HG03097 (cell line): ENCODE data around the gene TBC1D26.
"Not testable (repeated sequence)": the region's sequence is repeated elsewhere in the genome, so short reads cannot be mapped to it uniquely, and the experiment has no call there.

Source experiments
- ATAC-seq: cut with Tn5 transposase; IDR thresholded peaks from one replicate; pipeline ENCODE4 v1.9.1; 2021; ENCODE audit not compliant: unreplicated experiment, low FRiP score

Gene TBC1D26

DNA sequence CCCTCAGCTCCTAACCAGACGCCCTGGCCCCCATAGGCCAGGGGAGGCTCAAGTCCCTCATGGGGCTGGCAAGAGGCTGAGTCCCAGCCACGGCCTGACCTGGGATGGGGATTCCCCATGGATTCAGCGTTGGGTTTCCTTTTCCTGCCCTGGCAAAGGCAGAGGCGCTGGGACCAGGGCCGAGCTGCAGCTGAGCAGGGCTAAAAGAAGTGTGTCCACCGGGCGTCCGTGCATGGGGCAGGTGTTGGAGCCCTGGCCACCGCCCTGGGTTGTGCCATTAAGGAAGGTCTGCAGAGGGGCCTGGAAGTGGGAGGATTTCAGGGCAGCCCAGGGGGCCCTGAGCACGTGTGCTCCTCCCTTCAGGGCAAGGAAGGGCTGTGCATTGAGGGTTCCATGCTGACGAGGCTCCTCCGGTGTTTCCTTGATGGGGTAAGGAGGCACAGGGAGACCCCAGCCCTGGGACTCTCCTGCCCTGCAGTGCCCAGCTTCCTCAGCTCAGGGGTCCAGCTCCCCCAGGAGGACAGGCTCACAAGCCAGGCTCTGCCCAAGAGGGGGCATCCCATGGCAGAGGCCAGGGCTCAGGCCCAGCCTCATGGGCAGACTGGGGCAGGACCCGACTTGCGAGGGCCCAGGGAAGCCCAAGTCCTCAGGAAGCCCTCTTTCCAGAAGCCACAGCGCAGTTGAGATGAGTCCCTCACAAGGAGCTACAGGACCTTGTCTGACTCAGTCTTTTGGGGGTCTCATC, 10.1 kb downstream of the TBC1D26 start:
- ATAC-seq = no peak

DNA sequence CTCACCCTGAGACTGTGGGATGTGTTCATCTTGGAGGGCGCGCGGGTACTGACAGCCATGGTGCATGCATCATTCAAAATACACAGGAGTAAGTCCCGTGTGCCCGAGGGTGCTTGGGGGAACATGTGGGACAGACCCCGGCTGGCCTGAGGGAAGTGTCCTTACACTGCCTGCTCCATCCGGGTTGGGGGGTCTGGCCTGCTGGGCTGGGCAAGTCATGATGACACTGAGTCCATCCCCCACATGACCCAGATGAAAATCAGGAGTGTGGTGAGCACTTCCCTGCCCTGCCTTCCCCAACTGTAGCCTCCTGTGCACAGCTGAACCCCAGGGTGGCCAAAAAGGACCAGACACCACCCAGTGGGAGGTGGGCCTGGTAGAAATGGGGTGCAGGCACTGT, 10.8 kb downstream of the TBC1D26 start:
- ATAC-seq = no peak

DNA sequence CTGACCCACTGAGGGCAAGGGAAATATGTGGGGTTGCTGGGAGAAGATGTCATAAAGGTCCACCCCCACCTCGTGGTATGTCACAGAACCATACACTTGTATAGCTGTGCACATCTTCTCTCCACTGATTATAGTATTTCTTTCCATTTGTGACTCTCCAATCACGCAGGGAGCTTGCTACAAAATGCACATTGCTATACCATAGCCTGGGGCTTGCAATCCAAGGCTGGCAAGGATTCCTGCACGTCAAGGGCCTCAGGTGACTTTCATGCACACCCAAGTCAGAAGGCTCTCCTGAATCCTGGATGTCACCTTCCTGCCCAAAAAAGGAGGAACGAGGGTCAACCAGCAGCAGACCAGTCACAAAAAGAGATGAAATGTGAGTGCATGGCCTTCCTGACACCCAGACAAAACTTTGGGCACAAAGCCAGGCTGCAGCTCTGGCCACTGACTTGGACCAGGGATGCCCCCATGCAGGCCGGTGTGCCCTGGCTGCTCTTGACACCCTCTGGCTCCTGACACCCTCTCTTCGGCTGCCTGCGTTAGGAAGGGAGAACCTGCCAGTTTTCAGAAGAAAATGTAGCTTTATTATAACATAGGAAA, 12.1 kb downstream of the TBC1D26 start:
- ATAC-seq = no peak

DNA sequence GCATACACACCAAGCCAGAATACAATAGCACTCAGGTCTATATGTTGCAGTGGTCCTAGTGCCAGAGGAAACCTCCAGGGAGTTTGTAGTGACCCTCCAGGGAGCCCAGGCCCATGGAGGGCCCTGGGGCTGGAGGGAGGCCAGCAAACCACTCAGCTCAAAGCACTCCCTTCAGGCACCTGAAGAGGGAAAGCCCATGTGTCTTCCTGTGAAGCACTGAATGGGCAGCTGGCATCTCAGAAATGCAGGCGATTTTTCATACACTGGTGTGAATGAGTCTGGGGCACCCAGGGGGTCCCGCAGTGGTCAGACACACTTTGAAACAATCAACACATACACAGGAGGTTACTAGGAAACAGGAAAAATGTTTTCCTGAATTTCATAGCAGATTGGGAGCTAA, 12.8 kb downstream of the TBC1D26 start:
- no peak for ATAC-seq

DNA sequence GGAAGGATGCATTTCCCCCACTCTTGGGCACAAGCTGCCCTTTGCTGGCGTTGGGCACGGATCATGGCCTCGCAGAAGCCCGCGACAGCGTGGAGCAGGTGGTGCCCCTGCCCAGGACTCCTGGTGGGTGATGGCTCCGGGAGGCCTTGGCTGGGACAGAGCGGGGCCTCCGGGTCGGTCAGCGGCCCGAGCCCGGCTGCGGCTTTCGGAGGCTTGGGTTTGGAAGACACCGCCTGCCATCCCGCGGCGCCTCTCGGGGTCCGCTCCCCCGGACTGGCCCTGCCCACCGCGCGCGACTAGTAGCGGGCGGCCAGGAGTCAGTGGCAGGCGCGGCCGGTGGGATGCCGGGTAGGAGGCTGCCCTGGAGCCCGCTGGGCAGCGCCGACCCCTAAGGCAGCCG, 17.3 kb downstream of the TBC1D26 start:
- not testable (repeated sequence) for ATAC-seq

DNA sequence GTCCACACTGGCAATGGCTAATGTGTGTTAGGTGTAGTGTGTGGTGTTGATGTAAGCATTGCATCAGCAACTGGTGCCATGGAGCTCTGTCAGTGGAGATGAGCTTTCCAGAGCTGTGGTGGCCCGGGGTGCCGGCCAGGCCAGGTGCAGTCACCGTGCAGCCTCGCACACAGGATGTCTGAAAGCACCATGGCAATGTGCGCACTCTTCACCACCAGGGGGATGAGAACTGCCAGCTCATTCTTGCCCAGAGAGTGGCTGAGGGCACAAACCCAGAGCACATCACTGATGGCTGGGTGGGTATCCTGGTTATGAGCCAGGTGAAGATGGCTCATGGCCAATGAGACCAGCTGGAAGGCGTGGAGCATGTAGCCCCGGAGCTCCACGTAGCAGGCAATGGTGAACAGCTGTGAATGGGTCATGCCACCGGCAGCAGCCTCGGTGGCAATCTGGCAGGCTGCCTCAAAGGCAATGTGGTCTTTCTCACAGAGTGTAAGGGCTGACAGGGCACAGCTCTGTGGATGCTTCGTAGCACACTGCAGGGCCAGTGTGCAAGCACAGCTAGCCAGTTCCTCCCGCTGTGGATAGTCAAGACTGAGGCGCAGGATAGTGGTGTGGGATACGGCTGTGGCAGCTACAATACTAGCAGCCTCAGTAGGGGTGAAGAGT, 36.9 kb downstream of the TBC1D26 start:
- ATAC-seq = not testable (repeated sequence)

DNA sequence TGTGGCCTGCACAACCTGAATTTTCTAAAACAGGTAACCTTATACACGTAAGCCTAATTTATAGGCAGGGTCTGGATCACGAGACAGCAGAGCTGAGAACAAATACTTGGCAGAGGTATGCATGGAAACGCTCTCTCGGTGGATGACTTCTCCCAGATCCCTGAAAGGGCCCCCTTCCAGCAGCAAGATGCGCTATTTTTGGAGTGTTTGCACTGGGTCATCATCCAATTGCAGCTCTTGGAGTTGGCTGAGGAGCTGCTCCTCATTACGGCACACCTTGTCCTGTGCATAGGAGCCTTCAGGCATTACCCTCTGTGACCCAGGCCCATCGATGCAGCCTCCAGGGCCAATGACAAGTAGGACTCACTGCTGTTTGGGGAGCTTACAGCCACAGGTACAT, 38.6 kb downstream of the TBC1D26 start:
- not testable (repeated sequence) for ATAC-seq

DNA sequence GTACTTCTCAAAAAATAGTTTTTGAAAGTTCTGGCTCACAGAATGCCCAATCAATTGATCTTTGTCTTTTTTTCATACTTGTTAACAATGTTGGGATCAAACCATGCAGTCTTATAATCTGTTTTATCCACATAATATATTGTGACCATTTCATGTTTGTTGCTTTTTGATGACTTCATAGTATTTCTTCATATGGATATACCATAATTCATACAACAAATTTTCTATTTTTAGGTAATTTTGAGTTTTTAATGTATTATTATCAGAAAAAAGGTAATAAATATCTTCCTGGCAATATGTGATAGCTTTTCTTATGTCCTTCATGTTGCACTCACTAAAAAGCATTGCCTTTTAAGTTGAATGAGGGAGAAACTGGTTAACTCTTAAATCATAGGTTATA, 44.8 kb downstream of the TBC1D26 start:
- no peak for ATAC-seq

DNA sequence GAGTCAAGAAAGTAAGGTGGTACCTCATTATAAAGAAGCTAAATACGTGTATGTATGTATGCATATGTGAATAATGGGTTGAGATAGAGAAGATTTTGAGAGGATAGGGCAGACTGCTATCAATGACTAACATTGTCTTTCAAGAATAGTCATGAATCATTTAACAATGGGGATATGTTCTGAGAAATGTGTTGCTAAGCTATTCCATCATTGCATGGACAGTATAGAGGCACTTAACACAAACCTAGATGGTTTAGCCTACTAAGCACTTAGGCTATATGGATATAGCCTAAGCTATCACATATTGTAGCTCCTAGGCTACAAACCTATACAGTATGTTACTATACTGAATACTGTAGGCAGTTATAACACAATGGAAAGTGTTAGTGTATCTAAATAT, 45.2 kb downstream of the TBC1D26 start:
- ATAC-seq = no peak

DNA sequence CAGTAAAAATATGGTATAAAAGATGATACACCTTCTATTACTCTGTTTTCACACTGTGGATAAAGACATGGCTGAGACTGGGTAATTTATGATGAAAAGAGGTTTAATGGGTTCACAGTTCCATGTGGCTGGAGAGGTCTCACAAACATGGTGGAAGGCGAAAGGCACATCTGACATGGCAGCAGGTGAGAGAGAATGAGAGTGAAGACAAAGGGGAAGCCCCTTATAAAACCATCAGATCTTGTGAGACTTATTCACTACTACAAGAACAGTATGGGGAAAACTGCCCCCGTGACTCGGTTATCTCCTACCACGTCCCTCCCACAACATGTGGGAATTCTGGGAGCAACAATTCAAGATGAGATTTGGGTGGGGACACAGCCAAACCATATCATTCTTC, 45.6 kb downstream of the TBC1D26 start:
- no peak for ATAC-seq

DNA sequence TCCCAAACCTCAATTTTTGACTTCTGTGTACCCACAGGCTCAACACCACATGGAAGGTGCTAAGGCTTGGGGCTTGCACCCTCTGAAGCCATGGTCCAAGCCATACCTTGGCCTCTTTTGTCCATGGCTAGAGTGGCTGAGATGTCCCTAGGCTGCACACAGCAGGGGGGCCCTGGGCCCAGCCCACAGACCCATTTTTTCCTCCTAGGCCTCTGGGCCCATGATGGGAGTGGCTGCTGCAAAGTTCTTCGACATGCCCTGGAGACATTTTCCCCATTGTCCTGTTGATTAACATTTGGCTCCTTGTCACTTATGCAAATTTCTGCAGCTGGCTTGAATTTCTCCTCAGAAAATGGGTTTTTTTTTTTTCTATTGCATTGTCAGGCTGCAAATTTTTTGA, 47.0 kb downstream of the TBC1D26 start:
- ATAC-seq = no peak

DNA sequence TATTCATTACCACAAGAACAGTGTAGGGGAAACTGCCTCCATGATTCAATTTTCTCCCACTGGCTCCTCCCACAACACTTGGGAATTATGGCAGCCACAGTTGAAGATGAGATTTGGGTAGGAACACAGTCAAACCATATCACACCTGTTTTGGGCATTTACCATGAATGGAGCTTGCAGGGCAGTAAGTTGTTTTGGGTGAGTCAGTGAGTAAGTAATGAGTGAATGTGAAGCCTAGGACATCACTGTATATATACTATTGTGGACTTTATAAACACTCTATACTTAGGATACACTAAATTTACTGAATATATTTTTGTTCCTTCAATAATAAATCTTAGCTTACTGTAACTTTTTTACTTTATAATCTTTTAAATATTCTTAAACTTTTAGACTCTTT, 48.1 kb downstream of the TBC1D26 start:
- ATAC-seq = no peak

DNA sequence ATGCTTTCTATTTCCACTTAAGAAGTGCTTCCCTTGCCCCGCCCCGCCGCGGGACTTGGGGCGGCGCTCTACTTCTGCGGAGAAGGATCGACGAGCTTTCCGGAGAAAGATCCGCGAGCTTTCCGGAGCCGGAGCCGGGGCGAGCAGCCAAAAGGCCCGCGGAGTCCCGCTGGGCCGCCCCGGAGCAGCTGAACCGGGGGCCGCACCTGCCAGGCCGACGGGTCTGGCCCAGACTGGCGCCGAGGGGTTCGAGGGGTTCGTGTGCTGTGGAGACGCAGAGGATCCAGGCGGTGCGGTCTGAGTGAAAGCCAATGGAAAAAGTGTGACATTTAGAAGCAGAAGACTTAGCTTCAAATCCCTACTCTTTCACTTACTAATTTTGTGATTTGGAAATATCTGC, 50.8 kb downstream of the TBC1D26 start:
- ATAC-seq = no peak

DNA sequence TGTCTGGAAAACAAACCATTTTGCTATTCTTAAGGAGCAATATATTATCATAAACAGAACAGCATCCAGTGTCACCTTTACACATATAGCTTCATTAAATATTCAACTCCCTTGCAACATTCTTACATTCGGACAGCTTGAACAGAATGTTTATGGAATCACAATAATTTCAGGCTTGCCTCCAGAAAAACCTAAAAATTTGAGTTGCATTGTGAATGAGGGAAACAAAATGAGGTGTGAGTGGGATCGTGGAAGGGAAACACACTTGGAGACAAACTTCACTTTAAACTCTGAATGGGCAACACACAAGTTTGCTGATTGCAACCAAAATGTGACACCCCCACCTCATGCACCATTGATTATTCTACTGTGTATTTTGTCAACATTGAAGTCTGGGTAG, 51.4 kb downstream of the TBC1D26 start:
- no peak for ATAC-seq

DNA sequence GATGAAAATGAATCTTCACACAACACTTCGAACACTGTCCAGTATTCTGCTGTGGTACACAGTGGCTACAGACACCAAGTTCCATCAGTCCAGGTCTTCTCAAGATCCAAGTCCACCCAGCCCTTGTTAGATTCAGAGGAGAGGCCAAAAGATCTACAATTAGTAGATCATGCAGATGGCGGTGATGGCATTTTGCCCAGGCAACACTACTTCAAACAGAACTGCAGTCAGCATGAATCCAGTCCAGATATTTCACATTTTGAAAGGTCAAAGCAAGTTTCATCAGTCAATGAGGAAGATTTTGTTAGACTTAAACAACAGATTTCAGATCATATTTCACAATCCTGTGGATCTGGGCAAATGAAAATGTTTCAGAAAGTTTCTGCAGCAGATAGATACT, 52.3 kb downstream of the TBC1D26 start:
- ATAC-seq = not testable (repeated sequence)

DNA sequence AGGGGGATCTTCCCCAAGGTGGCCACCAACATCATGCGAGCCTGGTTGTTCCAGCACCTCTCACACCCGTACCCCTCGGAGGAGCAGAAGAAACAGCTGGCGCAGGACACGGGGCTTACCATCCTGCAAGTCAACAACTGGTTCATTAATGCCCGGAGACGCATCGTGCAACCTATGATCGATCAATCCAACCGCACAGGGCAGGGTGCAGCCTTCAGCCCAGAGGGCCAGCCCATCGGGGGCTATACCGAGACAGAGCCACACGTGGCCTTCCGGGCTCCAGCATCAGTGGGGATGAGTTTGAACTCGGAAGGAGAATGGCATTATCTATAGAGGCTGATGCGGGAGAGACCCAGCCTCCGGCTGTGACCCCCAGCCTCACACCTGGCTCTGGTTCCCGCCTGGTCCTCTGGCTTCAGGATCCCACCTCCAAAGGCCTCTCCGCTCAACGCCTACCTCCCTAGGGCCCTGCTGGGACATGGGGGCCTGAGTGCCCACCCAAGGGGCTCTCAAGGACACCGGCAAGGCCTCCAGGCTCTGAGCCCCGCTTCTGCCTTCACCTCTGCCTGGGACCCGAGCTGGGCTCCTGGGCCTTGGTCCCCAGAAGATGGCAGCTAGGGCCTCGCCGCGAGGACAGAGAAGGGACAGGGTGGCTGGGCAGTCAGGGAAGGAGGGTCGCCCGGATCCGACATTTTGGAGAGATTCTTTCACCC, 55.4 kb downstream of the TBC1D26 start:
- not testable (repeated sequence) for ATAC-seq

DNA sequence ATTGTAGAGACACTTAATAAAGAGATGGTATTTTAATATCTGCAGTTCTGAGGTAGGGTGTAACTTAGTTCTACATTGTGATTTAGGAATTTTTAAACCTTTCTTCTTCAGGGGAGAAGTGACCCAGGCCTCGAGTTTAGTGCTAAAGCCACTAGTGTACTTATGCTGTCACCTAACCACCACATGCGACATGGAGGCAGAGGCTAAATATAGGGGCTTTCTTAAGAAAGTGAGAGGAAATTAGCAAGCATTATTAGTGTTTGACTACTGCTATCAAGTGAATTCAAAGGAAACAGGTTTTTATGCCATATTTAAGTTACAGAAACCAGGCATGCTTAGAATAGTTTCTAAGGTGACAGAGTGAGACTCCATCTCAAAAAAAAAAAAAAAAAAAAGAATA, 56.3 kb downstream of the TBC1D26 start:
- not testable (repeated sequence) for ATAC-seq
